Activated CD8-positive, alpha-beta memory T cell treated with anti-CD3 and anti-CD28 coated beads, Interleukin-2, amount 50 U/mL, for 1 hour (primary cell): ENCODE results near the gene ZNF831.
A peak's percentile ranks its signal among the peaks of the same experiment; 100 is the strongest.

Experiments used
- DNase-seq: peaks from one replicate; pipeline ENCODE4 v3.0.0-alpha.2; 2020; ENCODE audit errors: extremely low read depth

ZNF831 gene

DNA sequence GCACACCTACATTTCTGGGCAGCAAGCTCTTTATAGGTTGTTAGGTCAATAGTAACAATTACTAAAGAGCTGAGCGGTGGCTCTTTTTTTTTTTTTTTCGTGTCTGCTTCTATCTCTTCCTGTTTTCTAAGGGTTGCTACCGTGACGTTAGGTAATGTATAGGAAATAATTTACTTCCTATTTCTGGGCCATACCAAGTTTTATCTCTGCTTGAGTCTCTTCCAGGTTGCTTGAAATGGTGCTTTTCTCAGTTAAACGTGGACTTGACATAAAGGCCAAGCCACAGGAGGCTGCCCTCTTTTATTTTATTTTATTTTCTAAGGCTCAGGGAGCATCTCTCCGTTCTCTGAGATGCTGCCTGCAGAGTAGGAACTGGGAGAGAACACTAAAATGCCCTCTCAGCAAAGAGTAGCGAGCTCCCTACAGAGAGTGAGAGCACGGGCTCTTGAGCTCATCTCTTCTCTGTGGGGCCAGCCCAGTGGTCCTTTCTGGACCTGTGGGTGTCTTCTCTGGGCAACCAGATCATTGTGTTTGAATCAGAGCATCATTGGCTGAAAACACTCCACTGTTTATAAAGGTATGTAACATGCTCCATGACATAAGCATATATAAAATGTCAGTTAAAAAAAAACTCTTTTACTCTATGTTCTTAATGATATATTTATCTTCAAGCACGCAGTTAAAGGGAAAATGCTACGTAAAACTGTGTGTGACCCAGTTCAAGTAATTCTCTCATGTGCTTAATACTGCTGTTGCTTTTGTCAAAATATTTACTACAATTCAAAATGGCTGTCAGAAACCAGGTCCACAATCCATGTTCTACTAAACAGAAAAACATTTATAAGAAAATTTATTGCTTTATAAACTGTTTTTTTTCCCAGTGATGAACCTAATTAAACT lies at the start of gene ZNF831:
Gene ZNF831, plus strand, starts transcription at position 191 of the 900 bp plus-strand sequence. CDS start 27,199 bp downstream, outside the sequence.
- no peak for DNase-seq

DNA sequence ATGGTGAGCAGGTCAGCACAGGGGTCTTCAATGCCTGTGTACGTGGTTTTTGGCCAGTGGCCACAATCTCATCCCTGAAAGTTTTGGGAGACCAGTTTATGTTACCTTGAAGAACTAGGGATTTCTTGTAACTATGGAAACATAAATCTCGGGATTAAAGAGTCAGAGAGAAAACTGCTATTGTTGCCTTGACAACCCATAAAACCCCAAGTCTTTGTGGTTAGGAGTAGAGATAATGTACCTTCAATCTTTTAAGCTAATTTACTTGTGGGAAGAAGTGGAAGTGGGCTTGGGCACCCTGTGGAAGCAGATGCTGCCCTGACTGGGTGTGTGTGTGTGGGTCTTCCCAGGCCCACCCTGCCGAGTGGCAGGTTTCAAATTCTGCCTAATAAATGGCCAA lies 46.1 kb upstream of the ZNF831 start:
- DNase-seq: no peak

DNA sequence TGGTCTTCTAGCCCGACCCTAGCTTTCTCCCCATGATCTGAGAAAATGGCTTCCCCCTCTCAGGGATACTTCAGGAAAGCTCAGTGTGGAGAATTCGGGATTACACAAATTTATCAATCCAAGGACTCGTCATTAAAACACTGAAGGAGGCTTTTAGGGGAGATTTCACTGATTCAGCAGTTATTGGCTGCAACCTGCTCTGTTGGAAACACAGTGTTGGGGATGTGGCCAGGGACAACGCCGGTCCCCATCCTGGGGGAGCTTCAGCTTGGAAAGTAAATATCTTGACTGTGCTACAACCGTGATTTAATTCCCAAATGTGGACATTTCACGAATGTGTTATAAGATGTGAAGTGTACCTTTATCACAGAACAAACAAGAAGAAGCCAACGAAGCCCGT lies 44.8 kb upstream of the ZNF831 start:
- DNase-seq: no peak

DNA sequence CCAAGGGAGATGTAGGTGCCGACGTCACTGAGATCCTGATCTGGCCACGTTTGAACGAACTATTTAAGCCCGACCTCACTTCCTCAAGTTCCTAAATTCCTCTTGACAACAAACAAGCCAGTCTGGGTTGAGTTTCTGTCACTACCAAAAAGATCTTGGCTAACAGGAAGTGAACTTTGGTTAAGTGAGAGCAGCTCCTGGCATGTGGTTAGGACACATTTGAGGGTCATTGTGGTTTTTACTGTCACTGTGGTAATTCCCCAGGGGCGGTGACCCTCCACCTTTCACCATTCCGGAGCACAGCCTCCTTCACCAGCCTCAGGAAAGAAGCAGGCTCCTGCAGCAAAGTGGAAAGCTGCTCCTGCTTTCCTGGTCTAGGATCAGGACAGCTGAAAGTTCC lies 43.1 kb upstream of the ZNF831 start:
- DNase-seq: no peak

DNA sequence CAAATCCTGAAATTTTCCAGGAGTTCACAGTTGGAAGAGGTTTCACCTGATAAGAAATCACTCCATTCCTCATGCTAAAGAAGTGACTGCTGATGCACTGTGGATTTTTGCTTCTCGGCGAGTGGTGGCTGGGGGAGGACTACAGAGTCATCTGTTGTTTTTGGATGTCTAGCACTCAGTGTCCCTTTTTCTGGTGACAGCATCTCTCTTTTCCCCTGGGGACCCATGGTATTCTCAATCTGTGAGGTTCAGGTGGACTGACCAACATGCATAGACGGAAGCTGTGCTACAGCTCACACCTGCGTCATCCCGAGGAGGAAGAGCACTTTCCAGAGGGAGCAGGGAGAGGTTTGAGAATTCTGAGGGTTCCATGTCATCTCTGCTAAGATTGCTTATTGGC lies 42.7 kb upstream of the ZNF831 start:
- no peak for DNase-seq

- DNase-seq: no peak
Observed at GRCh38 chr20:59121714-59122565, 41.7 kb upstream of the ZNF831 start.

GRCh38 chr20:59122566-59122919 lies 41.1 kb upstream of the ZNF831 start:
- no peak for DNase-seq

DNA sequence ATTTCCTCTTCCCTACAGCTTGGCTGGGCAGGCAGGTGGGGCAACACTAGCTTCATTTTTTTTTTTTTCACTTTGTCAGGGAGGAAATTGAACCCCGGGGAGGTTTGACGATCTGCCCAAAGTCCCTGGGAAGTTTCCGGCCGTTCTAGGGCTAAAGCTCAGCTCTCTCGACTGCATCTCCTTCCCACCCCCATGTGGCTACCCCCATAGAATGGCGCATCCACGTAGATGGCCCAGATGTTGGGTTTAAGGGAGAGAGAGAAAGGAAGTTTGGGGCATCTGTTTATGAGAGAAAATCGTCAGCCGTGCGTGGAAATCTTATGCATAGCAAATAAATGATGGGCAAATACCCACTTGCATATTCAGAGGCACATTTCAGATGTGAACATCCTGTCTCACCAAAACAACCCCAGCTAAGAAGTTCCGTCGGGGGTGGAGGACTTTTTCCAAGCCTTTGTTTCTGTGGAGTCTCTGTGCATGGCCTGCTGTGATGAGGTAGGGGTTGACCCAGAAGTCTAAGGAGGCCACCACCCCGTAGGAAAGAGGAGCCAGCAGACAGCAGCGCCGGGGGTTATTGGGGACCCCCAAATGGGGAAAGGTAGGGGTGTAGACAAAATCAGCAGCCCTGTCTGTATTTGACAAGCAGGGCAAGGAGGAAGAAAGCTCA lies 40.5 kb upstream of the ZNF831 start:
- peak; percentile 56 for DNase-seq

DNA sequence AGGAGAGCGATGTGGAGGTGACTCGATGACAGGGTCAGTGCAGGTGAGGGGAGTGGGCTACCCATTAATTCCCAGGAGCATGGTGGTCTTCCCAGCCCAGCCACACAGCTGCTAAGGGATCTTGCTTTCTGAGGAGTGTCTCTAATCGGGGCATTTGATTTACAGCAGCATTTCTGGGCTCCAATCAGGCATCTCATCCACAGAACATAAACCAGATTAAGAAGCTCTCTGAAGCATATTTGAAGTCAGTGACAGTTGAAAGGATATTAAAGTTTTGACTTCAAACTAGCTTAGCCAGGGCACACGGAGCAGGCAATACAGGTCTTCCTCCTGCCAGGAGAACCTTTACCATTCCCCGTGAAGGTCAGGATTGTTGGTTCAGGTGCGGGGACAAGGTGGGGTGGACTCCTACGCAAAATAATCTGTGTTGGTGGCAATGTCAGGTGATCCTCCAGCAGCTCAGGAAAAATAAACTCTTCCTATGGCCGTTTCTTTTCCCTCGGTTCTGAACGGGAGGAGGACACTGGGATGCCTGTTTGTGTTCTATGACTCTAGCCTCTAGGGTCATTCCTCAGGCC lies 39.9 kb upstream of the ZNF831 start:
- DNase-seq: no peak

DNA sequence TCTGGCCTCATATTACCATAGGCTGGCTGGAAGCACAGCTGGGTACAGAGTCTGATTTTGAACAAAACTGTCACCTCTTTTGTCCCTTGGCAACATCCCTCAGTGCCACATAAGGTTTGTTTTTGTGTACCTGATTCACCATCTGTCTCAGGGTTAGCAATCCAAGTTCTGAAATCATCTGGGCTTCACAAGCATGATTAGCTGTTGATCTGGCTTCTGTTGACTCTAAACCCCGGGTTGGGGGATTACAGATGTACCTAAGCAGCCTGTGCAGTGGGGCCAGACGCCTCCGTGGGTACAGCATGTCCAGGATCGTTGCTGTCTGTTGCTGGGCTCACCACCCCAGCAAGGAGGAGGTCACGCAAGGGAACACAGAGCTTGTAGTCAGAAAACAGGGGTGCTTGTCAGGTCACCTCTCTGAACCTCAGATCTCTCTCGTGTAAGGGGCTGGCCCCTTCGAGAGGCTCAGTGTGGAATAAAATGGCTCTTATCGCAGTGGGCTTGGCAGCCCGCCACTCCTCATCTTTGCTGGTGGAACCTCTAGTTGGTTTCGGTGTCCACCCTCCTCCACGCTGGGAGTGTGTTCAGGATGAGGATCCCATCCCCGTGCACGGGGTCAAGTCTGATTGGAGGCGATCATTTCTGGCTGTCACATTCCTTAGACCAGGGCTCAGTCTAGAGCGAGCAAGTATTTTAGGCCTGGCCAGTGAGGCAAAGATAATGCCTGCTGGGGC lies 39.2 kb upstream of the ZNF831 start:
- no peak for DNase-seq

GRCh38 chr20:59125332-59125731 lies 38.3 kb upstream of the ZNF831 start:
- no peak for DNase-seq

DNA sequence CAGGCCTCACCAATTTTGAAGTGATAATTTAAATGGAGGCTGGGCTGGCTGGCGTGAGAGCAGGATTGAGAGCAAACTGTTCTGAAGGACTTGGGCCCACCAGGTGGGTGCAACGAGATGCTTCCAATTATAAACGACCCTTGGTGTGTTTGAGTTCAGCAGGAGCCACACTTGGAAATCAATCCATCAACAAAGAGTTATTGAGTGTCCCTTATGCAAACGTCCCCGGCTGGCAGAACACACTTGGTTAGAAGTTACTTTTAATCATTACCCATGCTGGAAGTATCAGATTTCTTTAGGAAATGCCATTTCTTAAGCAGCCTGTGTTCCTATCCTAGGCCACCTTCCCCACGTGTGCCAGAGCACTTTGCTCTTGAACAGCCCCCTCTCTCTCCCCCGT lies 37.8 kb upstream of the ZNF831 start:
- no peak for DNase-seq

DNA sequence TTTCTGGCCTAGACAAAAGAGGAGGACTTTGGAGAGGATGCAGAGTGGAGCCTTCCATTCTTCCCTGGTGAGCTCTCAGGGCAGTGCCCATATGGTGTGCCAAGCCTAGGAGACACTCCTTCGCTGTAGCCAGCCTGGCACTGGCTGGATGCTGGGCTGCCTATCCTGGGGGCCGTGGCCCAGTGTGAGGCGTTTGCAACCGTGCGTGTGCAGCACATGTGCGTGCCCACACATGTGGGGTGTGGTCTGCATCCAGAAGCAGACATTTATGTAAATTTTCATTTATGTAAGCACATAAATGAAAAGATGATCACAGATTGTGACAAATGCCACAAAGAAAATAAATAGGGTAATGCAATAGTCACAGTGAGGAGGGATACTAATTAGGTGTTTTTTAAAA lies 35.8 kb upstream of the ZNF831 start:
- DNase-seq: no peak

DNA sequence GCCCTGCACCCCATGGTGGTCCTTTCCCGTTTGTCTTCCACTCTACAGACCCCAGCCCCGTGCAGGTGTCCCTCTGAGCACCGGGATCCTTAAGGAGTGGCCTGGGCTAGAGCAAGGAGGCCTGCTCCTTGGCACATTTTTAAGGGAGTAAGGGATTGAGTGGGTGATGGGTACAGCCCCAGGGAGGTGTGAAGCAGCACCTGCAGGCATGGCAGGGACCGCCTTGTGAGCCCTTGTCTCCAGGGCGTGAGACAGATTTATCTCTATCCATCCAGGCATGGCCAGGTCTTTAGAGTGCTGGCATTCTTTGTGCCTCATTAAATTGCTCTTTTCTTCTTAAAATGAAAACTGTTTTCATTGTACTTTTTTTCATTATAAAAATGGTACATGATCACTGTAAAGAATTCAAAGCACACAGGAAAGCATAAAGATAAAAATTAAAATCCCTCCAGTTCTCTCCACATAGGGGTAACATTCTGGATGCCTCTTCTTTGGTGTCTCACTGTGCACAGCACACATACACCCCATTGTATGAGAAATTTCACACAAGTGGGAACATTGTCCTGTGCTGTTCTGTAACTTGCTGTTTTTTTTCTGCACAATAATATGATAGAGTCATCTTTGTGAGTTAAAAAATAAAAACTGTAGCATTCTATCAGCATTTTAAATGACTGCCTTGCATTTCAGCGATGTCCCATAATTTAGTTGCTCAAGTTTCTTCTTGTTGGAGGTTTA lies 31.9 kb upstream of the ZNF831 start:
- DNase-seq: no peak

DNA sequence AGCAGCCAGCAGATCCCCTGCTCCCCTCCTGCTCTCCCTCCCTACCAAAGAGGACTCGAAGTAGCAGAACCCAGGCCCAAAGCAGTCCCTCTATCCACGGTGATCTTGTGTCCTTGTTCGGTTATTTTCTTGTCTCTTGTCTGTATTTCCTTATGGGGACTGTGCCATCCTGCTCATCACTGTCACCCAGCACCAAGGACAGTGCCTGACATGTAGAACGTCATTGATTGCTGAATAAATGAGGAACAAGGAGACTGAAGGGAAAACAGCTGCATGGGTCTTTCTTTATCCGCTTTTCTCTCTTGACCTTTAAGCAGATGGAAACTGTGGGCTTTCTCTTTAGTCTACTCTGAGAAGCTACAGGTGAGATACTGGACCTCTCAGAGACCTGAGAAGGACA lies 29.4 kb upstream of the ZNF831 start:
- DNase-seq: no peak

GRCh38 chr20:59135093-59135492 lies 28.5 kb upstream of the ZNF831 start:
- DNase-seq: no peak

- no peak for DNase-seq
Observed at GRCh38 chr20:59136027-59136426, 27.6 kb upstream of the ZNF831 start.

DNA sequence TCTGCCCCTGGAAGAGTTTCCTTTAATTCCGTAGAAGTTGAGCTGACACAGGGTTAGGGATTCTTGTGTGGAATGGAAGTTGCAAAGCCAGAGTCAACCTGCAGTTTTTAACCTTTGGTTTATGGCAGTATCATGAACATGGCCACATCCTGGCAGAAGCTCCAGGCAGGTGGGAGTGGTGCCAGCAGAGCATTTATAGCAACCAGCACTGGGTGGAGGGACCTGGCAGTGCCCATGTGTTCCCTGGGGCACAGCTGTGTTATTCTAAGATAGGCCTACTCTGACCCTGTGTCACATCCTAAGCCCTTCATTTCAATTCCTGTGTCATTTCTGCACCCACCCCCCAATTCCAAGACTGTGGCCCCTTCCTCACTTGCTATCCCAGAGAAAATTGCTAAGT lies 26.1 kb upstream of the ZNF831 start:
- no peak for DNase-seq

DNA sequence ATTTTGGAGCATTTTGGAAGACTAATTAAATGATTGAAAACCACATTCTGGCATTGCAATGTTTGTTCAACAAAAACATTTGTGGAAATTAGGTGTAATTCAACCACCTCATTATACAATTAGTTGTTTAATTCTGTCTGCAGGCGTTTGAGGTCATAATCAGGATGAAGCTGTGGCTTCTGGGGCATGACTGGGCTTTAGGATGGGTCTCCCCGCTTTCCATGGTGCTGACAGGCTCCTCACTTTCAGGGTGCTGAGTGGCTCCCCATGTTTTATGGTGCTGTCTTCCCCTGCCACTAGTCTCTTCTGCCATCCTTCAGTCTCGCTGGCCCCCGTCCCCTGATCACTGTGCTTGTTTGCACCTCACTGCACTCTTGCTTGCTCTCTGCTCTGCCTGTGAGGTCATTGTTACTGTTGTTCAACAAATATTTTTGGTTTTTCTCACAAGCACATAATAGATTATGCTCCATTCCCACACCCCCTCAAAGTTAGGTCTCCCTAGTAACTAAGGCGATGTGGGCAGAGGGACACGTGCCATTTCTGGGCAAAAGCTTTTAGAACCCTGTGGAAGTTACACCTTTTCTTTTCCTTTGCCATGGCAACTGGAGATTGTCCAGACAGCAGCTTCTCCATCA lies 25.4 kb upstream of the ZNF831 start:
- no peak for DNase-seq

- no peak for DNase-seq
Observed at GRCh38 chr20:59139998-59140397, 23.6 kb upstream of the ZNF831 start.
